NK-92 (cell line): ENCODE measurements around the gene TTLL12.

Experiments used
- DNase-seq: peaks from one replicate; lab custom pipeline; 2025; ENCODE audit not compliant: unreplicated experiment; lab: John Stamatoyannopoulos, UW

TTLL12 gene

GRCh38 chr22:43173976-43174720 lies 12.8 kb downstream of the TTLL12 start:
- DNase-seq: no peak

GRCh38 chr22:43173566-43173965 lies 13.4 kb downstream of the TTLL12 start:
- no peak for DNase-seq

- DNase-seq: no peak
Measured at GRCh38 chr22:43172191-43172590, 14.7 kb downstream of the TTLL12 start.

GRCh38 chr22:43171607-43172006 lies 15.3 kb downstream of the TTLL12 start:
- DNase-seq: no peak

GRCh38 chr22:43171019-43171491 lies 15.9 kb downstream of the TTLL12 start:
- no peak for DNase-seq

- no peak for DNase-seq
Measured at GRCh38 chr22:43170131-43170480, 16.8 kb downstream of the TTLL12 start.

- DNase-seq: no peak
Measured at GRCh38 chr22:43169310-43170130, 17.4 kb downstream of the TTLL12 start.

GRCh38 chr22:43168471-43169309 lies 18.2 kb downstream of the TTLL12 start:
- no peak for DNase-seq

- no peak for DNase-seq
Measured at GRCh38 chr22:43167001-43167589, 19.8 kb downstream of the TTLL12 start.

- DNase-seq: no peak
Measured at GRCh38 chr22:43166132-43166930, 20.6 kb downstream of the TTLL12 start.

GRCh38 chr22:43164636-43165035 lies 22.3 kb downstream of the TTLL12 start:
- no peak for DNase-seq

GRCh38 chr22:43163241-43163795 lies 23.6 kb downstream of the TTLL12 start:
- DNase-seq: no peak

- no peak for DNase-seq
Measured at GRCh38 chr22:43162412-43163150, 24.4 kb downstream of the TTLL12 start.

- no peak for DNase-seq
Measured at GRCh38 chr22:43160497-43161126, 26.3 kb downstream of the TTLL12 start.

GRCh38 chr22:43159484-43160178 lies 27.3 kb downstream of the TTLL12 start:
- DNase-seq: no peak

- DNase-seq: no peak
Measured at GRCh38 chr22:43158778-43159483, 28.0 kb downstream of the TTLL12 start.

- no peak for DNase-seq
Measured at GRCh38 chr22:43157874-43158546, 28.9 kb downstream of the TTLL12 start.
